Activated T-cell treated with anti-CD3 and anti-CD28 coated beads for 24 hours (primary cell): ENCODE results near the gene HM13.
"Not testable (repeated sequence)": the region's sequence is repeated elsewhere in the genome, so short reads cannot be mapped to it uniquely, and the experiment has no call there.

ENCODE experiments used
- DNase-seq: peaks from one replicate; pipeline ENCODE4 v3.0.0-alpha.2; 2020; ENCODE audit warnings: low read depth

Gene HM13

DNA sequence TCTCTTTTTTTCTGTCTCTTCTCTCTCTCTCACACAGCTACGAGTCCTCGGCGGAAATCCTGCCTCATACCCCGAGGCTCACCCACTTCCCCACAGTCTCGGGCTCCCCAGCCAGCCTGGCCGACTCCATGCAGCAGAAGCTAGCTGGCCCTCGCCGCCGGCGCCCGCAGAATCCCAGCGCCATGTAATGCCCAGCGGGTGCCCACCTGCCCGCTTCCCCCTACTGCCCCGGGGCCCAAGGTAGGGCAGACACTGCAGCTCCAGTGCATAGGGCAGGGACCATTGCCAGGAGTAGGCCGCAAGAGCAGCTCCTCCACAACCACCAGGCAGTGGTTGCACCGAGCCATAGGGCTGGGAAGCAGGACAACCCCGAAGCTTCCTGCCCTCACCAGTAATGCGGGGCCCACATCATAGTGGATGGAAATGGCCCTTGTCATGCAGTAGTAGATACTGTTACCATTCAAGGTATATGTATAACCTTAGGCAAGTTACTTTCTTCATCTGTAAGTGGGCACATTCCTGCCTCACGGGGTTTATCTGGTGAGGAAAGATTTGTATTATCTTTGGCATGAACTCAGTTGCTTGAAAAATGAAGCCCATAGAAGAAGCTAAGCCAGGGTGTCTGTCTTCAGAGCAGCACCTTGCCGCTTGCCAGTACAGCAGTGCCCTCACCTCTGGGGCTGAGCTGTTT lies 53.9 kb downstream of the HM13 start:
- no peak for DNase-seq

DNA sequence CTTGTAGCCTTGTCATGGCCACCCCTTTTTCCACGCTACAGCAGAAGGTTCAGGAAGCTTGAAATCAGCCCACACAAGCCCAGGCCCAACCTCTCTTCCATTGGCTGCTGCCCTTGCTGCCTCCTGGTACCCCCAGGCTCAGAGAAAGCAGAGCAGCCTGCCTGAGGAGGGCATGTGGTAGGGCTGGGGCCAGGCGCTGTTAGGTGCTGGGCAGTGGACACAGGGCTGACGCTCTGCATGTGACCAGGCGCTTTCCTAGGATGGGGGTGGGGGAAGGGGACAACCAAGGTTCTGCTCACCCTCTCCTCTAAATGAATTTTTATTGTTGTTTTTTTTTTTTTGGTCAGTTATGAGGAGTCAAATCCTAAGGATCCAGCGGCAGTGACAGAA lies 54.5 kb downstream of the HM13 start:
- DNase-seq = no peak

GRCh38 chr20:31569163-31570020 lies 55.1 kb downstream of the HM13 start:
- peak; percentile 46 for DNase-seq

DNA sequence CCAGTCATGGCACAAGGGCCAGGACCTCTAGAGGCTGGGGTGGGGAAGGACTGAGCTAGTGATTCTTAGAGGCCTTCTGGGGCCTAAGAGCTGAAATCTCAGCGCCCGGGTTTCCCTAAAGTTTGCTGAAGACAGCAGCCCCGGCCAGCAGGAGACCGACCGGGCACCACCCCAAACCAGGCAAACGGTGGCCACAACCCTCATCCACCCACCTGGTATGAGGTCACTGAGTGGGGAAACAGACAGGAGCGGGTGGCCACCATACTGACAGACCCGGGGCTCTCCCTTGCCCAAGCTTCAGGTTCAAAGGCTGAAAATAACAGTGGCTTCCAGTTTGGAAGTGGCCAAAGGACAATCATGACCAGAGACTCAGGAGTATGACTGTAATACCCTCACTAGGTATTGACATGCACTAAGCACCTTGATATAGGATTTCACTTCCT lies 55.8 kb downstream of the HM13 start:
- no peak for DNase-seq

DNA sequence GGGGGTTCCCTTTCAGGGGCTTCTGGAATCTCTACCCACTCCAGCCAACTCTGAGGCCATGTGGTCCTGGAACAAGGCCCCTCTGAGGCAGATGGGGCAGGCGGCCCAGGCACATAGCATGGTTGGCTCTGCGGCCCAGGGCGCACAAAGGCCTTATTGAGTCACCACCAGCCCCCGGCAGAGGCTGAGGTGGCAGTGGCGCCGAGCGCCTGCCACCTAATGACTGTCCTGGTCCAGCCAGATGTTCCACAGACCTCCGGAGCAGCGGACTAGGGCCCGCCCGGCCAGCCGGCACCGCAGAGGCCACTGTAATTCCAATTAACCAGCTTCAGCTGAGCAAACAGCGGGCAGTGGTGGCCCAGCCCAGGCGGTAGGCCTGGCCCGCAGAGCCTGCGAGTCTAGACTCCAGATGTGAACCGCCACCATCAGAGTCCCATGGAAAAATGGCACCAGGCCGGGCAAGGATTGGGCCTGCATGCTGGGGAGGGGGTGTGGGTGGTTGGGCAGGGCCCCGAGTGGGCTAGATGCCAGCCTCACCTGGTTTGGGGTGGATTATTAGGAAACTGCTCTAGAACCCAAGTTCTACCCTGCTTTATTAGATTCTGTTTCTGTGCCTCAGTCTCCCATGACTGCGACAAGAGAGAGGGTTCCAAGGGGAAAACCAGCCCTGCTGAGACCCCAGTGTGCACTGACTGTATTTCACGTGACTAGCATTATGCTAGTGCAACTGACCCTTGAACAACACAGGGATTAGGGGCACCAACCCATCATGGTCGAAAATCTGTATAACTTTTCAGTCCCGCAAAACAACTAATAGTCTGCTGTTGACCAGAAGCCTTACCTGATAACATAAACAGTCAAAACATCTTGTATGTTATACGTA lies 56.7 kb downstream of the HM13 start:
- DNase-seq = no peak

DNA sequence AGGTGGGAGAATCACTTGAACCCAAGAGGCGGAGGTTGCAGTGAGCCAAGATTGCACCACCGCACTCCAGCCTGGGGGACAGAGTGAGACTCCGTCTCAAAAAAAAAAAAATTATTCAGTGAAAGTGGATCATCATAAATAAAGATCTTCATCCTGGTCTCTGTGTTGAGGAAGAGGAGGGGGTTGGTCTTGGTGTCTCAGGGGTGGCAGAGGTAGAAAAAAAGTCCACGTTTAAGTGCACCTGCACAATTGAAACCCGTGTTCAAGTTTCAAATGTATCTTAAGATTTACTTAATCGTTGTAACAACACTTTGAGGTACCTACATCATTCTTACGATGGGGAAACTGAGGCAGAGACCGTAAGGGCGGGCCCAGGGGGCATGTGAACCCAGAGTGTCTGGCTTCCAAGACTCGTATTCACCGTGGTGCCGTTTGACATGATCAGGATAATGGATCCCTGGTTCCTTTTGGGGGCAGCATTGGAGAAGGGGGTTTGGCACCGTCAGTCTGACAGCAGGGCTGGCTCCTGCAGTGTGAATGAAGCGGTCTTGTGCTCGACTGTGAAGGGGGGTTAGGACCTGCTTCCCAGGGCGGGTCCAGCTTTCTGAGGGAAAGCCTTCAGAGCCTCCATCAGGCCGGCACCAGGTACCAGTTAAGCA lies 57.9 kb downstream of the HM13 start:
- DNase-seq = no peak

DNA sequence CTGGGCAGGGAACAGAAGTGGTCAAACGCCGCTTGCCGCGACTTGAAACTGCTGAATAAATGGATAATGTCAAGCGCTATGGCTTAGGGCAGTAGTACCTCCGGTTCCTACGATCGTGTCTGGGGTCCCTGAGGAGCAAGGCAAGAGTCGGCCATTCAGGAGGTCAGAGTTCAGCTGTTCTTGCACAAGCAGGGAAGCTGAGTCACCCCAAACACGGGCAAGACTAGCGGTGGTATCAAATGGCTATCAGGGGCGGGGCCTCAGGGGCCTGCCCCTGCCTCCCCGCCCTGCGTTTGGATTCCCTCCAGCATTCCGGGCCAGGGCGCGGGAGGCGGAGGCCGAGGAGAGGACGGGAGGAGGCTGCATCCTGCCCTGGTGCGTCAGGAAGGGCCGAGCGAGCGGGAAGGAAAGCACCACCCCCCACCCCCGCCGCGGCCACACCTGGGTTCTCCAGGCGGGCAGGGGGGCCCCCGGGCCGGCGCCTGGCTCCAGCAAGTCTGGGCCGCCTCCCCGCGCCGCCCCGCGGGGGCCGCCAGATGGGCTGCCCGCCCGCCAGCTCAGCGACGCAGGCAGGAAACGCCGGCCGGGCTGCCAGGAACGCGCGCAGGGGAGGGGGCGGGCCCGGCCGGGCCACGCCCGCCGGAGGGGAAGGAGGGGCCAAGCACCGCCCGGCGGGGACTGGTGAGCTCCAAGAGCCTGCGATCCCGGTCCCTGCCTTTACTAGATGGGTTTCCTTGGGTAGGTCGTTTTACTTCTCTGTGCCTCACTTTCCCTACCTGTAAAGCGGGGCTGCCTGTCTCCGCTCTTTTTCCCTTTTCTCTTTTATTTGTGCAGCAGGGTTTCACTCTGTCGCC lies 58.7 kb downstream of the HM13 start:
- DNase-seq = peak; percentile 84

DNA sequence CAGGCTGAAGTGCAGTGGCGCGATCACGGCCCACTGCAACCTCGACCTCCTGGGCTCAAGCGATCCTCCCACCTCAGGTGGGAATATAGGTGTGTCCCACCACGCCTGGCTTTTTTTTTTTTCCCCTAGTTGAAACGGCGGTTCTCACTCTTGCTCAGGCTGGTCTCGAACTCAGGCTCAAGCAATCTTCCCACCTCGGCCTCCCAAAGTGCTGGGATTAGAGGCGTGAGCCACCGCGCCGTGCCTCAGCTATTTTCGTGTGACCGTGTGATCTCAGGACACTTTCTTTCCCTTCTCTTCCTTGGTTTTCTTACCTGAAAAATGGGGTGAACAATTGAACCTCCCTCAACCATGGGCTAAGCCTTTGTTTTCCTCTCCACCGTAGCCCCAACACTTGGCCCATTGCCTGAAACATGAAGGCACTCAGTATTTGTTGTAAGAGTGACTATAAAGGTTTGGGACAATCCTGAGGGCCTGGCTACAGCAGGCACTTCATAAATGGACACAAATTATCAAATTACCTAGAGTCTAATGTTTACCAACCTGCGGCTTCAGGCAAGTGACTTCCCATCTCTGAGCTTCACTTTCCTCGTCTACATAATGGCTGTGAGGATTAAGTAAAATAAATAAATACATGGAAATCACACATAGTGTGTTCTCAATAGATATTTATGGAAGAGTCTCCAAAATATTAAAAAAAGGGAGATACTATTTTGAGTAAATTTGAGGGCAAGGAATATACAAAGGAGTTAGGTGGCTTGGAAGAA lies 59.5 kb downstream of the HM13 start:
- no peak for DNase-seq

DNA sequence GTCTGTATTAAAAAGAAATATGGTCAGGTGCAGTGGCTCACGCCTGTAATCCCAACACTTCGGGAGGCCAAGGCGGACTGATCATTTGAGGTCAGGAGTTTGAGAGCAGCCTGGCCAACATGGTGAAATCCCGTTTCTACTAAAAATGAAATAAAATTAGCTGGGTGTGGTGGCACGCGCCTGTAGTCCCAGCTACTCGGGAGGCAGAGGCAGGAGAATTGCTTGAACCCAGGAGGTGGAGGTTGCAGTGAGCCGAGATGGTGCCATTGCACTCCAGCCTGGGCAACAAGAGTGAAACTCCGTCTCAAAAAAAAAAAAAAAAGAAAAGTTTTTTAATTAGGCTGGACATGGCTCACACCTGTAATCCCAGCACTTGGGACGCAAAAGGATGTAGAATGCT lies 60.7 kb downstream of the HM13 start:
- DNase-seq = not testable (repeated sequence)

DNA sequence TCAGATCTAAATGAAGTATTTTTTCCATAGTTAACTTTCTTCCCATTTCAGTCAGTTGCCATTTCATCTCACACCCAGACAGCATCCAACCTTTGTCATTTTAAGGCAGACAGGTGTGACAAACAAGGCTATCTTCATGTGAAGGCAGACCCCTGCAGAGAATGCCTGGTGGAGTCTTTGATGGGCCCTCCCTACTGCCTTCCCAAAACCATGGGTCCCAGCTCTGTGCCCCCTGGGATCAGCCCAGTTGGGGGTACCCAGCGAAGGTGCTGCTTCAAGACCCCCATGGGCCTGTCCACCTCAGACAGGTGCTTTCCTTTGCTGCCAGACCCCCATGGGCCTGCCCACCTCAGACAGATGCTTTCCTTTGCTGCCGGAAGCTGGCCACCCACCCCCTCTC lies 62.5 kb downstream of the HM13 start:
- DNase-seq = no peak

DNA sequence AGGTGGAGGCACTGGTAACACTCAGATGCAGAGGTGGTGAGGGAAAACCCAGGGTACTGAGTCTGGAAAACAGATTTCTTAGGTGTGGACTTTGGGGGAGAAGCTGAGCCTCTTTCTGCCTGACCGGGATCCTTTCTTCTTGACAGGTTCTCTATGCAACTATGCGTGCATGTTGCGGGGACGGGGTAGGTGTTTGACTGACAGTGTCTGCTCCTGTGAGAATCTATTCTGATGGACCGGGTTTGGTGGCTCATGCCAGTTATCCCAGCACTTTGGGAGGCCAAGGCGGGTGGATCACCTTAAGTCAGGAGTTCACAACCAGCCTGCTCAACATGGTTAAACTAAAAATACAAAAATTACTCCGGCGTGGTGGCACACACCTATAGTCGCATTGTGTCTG lies 63.0 kb downstream of the HM13 start:
- no peak for DNase-seq

DNA sequence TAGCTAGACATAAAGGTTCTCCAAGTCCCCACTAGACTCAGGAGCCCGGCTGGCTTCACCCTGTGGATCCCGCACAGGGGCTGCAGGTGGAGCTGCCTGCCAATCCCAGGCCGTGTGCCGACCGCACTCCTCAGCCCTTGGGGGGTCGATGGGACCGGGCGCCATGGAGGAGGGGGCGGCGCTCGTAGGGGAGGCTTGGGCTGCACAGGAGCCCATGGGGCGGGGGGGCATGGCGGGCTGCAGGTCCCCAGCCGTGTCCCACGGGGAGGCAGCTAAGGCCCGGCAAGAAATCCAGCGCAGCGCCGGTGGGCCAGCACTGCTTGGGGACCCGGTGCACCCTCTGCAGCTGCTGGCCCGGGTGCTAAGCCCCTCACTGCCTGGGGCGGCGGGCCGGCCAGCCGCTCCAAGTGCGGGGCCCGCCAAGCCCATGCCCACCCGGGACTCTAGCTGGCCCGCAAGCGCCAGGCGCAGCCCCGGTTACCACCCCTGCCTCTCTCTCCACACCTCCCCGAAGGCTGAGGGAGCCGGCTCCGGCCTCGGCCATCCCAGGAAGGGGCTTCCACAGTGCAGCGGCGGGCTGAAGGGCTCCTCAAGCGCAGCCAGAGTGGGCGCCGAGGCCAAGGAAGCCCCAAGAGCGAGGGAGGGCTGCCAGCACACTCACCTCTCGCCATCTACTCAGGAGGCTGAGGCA lies 64.4 kb downstream of the HM13 start:
- no peak for DNase-seq

DNA sequence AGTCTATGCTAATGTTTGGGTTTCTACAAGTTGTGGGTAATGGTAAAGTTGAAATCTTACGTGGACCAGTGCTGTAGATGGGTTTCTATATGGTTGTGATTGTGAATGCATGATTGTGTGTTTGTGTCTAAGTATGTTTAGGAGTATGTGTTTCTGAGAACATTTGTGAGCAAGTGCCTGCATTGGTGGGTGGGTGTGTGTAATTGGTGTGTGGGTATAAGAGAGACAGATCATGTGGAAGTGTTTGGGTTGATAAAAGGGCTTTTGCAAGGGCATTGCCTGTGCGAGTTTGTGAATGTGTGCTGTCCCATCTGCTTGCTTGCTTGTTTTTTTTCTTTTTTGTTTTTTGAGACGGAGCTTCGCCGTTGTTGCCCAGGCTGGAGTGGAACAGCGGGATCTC lies 65.0 kb downstream of the HM13 start:
- DNase-seq = no peak

DNA sequence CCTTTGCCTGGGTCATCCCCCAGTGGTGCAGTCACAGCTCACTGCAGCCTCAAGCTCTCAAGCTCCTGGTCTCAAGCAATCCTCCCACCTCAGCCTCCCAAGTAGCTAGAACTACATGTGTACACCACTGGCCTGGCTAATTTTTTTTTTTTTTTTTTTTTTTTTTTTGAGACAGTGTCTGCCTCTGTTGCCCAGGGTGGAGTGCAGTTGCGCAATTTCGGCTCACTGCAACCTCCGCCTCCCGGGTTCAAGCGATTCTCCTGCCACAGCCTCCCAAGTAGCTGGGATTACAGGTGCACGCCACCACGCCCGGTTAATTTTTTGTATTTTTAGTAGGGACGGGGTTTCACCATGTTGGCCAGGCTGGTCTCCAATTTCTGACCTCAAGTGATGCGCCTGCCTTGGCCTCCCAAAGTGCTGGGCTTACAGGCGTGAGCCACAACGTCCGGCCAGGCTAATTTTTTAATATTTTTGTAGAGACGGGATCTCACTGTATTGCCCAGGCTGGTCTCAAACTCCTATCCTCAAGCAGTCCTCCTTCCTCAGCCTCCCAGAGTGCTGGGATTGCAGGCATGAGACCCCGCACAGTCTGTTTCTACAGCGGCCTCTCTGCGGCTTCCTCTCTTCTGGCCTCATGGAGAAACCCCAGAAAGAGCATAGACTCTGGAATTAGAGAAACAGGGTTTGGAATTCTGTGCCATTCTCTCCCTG lies 65.9 kb downstream of the HM13 start:
- DNase-seq = not testable (repeated sequence)

GRCh38 chr20:31580706-31581105 lies 66.5 kb downstream of the HM13 start:
- no peak for DNase-seq

DNA sequence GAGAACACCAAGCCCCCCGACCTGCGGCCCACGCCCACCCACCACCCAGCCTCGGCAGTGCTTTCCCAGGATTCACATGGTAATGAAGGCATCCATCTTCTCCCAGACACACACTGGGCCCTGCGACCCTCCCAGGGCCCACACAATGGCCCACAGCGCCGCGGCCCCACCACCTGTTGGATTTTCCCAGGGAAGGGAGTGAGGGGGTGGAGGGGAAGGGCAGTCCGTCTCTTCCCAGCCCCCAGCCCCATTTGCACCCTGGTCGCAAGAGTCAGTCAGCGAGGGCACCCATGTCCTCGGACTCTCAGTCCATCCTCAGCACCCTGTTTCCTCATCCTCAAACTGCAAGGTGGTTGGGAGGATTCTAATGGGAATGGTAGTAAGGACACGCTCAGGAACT lies 67.1 kb downstream of the HM13 start:
- no peak for DNase-seq

DNA sequence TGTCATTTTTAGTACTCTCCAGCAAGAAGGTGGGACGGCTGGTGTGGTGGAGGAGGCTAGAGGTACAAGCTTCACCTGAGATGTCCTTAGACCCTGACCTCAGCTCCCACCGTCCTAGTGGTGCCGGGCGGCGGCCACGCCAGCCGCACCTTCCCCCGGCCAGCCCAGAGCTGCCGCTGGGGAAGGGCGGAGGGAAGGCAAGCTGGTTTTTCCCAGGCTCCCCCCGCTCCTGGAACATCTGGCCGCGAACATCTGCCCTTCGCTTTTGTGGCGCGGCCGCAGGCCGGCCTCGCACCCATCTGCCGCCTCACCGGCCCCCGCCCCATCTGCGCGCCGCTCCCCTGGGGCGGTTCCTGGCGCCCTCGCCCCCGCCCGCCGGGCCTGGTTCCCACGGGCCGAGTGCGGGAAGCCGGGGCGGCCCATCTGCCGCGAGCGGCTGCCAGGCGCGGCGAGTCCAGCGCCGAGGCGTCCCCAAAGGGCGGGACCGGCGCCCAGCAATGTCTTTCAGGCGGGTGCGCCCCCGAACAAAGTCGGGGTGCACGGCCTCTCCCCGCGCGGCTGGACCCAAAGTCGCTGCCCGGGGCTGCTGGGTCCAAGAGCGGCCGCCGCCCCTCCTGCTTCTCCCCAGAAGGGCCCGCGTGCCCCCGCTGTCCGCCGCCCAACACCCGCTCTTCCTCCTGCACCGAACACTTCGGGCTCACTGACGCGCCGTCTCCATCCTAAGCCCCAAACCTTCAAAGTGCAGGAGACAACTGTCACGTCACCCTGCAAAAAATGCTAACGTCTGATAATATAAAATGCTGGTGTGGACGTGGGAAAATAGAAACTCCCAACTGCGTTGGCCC lies 73.5 kb downstream of the HM13 start:
- DNase-seq = no peak

DNA sequence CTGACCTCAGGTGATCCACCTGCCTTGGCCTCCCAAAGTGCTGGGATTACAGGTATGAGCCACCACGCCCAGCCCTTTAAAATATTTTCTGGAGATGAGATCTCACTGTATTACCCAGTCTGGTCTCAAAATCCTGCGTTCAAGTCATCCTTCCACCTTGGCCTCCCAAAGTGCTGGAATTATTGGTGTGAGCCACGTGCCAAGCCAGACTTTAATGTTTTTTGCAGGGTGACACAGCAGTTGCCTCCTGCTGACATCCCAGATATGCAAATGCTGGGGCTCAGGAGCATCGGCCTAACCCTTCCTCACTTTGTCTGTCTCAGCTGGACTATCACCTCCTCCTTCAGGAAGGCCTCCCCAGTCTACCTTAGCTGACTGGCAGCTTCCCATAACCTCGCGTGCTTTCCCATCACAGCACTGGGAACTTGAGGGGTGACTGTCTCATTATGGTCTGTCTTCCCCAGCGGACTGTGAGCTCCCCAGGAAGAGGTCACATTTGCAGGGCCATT lies 76.5 kb downstream of the HM13 start:
- no peak for DNase-seq
